Measurements from ENCODE around the gene ITGB2.
"Not testable (repeated sequence)": the region's sequence is repeated elsewhere in the genome, so short reads cannot be mapped to it uniquely, and the experiment has no call there.

ITGB2 gene

DNA sequence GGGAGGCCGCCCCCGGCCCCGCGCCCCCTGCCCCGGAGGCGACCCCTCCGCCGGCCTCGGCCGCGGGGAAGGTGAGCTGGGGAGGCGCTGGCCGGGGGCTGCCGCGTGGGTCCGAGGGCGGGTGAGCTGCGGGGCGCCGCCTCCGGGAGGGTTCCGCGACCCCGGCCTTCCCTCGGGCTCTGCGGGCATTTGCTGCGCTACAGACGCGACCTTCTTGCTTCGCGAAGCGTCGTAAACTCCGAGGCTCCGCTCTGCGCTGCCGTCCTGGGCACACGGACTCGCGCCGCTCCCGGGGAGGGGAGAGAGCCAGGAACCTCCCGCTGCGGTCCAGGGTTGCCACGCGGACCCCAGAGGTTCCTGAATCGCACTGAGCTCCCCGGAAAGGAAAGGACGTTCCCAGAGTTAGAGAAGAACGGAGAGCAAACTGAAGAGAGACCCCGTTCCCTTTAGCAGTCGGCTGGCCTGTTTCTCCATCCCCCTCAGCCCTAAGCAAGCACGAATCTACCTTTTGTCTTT, 19.5 kb upstream of the ITGB2 start:
- no peak for DNase-seq

- DNase-seq = peak; percentile 76
Observed at GRCh38 chr21:44939532-44940115, 18.9 kb upstream of the ITGB2 start, which contains the start of gene SLX9. Gene SLX9 (plus strand): TSS chr21:44940029. CDS start chr21:44940058, 29 bp downstream.

DNA sequence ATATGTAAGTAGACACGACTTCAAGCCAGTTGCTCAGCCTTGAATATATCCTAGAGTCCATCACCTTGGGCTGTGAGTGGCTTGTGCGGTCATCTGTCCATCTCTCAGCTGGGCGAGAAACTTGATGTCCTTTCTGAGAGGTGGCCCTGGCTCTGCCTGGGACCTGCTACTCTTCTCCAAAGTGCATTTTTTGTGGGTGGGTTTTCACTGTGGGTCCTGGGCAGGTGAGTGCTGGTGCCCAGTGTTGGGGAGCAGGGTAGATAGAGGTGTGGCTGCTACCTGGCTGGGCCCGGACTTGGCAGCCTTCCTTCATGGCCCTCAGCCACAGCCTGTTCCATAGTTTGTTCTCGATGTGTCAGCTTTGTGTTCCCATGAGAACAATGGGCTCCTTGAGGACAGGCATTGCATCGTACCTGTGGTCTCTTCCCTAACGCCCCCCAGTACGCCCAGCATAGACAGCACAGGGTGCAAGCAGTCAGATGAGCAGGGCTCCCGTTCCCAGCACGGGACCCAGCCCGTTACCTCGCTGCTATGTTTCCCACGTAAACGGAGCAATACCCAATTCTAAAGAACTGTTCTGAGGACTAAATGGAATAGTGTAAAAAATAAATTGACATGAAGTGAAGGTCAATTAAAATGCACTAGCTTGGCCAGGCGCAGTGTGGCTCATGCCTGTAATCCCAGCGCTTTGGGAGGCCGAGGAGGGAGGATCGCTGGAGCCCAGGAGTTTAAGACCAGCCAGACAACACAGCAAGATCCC, 18.3 kb upstream of the ITGB2 start:
- no peak for DNase-seq

- no peak for DNase-seq
Observed at GRCh38 chr21:44935533-44935927, 14.8 kb upstream of the ITGB2 start.

DNA sequence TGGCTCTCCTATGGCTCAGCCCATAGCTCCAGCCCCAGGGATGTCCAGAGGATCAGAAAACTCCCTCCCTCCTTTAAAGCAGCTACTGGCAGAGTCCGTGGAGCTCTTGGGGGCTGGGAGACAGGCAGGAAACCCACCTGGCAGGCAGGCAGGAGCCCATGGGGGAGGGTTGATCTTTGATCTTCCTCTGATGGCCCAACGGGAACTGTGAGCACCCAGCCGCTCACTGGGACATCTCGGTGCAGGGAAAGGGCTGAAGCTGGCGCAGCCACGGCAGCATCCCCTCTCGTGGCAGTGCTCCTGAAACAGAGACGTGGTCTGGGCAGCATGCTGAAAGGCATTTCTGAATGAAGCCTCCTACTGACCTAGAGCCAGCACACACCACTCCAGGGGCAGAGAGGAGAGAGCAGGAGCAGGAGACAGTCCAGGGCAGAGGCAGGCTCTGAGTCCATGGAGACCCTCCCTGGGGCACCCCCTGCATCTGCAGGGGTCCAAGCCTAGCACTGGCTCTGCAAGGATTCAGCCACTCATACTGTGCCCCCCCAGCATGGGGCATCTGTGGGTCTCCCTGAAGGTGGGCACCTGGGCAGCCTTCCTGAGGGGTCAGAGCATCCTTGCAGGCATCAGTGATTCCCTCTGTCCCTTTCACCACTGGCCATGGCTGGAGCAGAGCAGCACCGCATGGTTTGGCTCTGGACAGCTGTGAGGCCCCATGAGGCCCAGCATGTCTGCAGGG, 14.3 kb upstream of the ITGB2 start:
- DNase-seq = no peak

DNA sequence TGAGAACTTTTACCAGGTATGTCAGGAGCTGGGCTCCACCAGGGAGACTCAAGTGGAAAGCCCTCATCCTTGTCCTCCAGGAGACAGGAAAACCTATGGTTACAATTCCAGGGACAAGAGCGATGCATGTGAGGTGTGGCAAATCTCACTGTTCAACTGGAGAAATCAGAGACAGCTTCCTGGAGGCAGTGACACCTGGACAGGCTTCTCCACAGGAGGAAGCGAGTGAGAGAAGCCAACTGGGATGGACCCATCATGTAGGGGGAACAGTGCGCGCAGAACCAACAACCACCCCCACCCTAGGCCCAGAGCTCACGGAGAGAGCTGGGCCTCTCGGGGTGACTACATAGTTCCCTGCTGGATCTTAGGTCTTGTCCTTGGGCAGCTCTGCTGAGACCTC, 13.6 kb upstream of the ITGB2 start:
- no peak for DNase-seq

DNA sequence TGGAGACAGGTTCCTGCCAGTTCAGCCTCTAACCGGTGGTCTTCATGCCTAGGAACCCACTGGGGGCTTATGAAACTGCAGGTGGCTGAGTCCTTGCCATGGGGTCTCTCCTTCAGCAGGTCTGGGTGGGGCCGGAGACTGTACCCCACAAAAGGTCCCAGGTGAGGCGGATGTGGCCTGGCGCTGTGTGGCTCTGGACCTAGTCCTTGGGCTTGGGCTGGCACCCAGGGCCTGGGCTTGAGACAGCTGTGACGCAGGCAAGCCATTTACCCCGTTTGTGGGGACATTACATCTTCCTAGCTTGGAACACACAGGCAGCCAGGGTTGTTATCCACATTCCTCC, 13.2 kb upstream of the ITGB2 start:
- no peak for DNase-seq

GRCh38 chr21:44933199-44933917, 12.7 kb upstream of the ITGB2 start:
- no peak for DNase-seq

DNA sequence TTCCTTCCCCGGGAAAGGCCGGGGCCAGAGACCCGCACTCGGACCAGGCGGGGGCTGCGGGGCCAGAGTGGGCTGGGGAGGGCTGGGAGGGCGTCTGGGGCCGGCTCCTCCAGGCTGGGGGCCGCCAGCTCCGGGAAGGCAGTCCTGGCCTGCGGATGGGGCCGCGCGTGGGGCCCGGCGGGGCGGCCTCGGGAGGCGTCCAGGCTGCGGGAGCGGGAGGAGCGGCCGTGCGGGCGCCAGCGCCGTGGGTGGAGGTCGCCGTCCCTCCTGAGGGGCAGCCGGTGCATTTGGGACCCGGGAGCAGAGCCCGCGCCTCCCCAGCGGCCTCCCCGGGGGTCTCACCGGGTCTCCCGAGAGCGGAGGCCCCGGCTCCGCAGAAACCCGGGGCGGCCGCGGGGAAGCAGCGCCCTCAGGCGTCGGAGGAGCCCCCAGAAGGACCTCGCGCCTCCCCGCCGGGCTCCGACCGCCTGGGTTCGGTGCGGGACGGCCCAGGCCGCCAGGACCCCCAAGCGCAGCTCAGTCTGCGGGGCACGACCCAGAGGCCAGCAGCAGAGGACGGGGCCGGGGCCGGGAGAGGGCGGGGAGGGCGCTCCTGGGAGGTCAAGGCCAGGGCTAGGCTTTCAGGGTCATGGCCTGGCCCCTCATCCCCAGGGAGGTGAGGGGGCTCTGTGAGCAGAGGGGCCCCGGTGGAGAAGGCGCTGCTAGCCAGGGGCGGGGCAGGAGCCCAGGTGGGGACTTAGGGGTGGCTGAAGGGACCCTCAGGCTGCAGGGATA, 11.9 kb upstream of the ITGB2 start:
- DNase-seq = peak; percentile 36

DNA sequence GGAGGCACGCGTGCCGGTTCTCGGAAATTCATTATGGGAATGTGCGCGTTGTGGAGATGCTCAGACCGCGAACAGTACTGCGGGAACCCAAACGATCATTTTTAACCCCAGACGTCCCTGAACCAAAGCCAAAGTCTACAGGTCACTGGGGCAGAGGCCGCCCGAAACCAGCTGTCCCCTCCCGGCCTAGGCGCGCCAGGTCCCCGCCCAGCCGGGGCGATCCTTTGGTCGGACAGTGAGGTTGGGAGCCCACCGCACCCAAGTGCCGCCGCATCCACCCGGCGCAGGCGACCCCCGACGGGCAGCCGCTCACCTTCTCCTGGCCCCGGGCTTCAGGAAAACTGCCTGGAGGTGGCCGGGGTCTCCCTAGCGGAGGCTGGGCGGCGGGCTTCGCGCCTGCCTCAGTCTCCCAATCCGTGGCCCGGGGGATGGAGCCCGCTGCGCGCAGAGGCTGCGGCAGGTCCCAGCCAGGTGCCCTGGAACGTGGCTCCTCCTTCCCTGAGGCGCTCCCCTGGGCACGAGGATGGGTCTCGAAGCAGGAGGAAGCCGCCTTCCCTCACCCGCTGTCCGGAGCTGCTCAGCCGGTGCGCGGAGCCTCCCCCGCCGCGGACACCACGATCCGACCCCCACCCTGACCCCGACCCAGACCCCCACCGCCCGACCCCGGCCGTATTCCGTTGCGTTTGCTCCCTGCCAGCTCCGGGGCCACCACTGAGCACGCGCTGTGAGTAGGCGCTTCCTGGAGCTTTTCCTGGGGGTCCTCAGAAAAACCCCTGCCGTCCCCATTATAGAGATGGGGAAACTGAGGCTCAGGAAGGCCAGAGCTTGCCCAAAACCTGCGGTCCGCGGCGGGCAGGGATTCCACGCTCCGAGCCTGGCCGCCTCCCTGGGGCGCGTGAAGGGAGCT, 11.1 kb upstream of the ITGB2 start:
- DNase-seq = no peak

DNA sequence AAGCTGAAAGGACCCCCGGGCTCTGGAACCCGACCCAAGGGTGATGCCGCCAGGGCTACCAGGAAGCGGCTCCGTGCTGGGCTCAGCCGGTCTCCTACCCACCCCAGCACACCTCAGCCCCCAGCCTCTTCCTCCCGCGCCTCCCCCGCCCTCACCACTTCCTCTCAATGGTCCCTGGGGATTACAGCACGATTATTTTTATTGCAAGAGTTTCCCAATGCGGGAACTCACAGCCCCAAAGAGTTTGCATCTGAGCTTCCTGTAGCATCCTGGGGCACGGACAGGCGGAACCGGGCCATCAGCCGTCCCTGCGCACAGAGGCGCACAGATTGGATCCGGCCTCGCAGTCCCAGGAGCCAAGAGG, 10.4 kb upstream of the ITGB2 start:
- DNase-seq = no peak

GRCh38 chr21:44930543-44930981, 9.9 kb upstream of the ITGB2 start:
- DNase-seq = no peak

- DNase-seq = no peak
Observed at GRCh38 chr21:44929799-44930542, 9.3 kb upstream of the ITGB2 start.

DNA sequence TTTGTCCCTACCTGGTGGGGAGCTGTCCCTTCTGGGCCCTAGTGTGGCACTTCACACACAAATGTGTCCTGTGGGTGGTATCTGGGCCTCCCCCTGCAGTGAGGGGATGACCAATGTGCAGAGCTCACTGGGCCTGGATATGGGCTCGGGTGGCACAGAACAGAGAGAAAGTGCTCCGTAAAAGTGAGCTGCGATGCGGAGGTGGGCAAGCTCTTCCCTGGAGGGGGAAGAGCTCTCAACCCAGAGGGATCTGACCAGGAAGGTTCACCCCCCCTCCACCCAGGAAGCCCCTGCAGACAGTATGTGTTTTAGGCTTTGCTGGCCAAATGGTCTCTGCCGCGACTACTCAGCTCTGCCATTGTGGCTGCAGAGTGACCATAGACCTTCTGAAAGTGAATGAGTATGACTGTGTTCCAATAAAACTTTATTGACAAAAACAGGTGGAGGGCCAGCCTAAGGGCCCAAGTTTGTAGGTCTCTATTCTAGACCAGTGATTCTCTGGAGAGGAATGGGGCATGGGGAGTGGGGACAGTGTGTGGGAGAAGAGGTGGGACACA, 8.6 kb upstream of the ITGB2 start:
- DNase-seq = no peak

DNA sequence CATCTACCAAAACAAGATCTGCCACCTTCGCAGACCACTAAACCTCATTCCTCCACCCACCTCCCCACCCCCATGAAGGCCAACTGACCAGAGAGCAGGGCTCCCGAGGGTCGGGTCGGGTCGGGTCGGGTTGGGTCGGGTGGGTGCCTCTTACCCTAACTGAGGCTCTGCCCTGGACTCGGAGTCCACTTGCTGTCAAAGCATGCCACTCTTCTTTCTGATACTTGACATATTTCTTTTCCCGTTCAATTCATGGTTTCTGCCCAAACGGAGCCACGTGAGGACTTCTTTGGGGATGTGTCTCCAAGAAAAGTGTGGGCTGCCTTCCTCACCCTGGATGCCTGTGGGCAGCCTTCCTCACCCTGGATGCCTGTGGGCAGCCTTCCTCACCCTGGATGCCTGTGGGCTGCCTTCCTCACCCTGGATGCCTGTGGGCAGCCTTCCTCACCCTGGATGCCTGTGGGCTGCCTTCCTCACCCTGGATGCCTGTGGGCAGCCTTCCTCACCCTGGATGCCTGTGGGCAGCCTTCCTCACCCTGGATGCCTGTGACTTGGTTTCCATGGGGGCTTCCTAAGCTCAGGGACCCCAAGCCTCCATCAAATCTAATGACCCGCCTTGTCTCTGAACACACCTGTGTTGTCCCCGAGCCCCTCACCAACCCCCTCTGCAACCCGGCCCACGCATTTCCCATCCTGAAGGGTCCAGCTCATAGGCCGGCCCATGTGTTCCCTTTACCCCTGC, 8.0 kb upstream of the ITGB2 start:
- not testable (repeated sequence) for DNase-seq

DNA sequence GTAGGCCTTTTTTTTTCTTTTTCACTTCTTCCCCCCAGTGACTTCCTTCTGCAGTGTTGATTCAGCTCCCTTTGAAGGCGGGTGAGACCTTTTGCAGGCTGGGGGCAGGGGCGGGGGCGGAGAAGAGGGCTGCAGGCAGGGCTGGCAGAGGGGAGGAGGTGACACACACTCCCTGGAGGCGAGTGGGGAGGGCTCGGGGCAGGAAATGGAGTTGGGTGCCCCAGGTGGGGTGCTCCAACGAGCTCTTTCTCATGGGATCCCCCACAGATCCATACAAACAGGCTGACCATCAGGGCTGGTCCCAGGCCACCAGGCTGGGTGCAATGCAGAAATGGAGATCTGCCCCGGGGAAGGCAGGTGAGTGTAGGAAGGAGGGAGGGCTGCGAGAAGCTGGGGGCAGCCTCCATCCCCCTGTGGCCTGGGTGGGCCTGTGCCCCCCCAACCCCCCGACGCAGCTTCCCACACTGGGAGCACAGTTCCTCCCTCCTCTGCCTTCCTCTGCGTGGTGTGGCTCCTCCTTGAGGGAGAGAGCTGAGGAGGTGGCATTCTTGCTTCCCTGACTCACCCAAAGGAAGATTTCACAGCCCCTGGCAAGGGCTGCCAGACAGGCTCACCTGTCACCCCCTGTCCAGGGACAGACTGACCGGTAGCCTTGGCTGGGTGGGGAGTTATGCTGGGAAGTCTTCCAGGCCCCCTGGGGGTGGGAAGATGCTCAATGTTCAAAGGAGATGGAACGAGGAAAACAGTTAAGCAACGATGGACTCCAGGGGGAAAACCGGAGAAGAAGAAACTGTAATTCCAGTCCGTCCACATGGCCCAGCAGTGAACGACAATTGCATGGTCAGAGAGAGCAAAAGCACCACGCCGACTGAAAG, 7.1 kb upstream of the ITGB2 start:
- no peak for DNase-seq

- no peak for DNase-seq
Observed at GRCh38 chr21:44927259-44927586, 6.5 kb upstream of the ITGB2 start.

GRCh38 chr21:44926331-44927101, 5.8 kb upstream of the ITGB2 start:
- DNase-seq = no peak
